K562 (cell line): ENCODE results near the gene NCKAP1. TPM values are rescaled to one million over a fixed set of nuclear protein-coding genes. Genes with fewer than 3 reads are reported as not detected.
A peak's percentile ranks its signal among the peaks of the same experiment; 100 is the strongest.

Experiments
- BHLHE40 ChIP-seq: IDR thresholded peaks from 2 replicates; pipeline ENCODE4 v1.6.1; 2011; ENCODE audit warnings: low read length, improper control_type of control experiment
- HSF4 ChIP-seq: fragments of 250-450 bp; sonication (Bioruptor Pico); IDR thresholded peaks from 2 replicates; pipeline ENCODE4 v2.1.2; 2022; ENCODE audit warnings: mild to moderate bottlenecking, moderate library complexity, borderline replicate concordance
- ZNF316 ChIP-seq: fragments of 450-650 bp; IDR thresholded peaks from 2 replicates; pipeline ENCODE4 v1.6.1; 2016
- polyA plus RNA-seq, 8 experiments: library from polyadenylated mRNA; depleted of rRNA in 4 of 8; stranded (reverse) in 5 of 8; unstranded in 3 of 8; fragments of >200 nt; fragmentation: Nextera tagmentation in 2 of 8; fragmentation: Illumina TruSeq in 1 of 8; extraction: Ambion mirVana in 2 of 8; extraction: Trizol in 1 of 8; gene quantifications; 2 replicates each; pipeline versions ENCODE4 v1.2.1 to v1.2.3, GENCODE V29; 2011 to 2014; ENCODE audit warnings: inconsistent platforms in 1 of 8, missing spikeins in 1 of 8
- total RNA-seq, 7 experiments: library from RNA; depleted of rRNA in 6 of 7; stranded (reverse); fragments of >200 nt in 6 of 7; fragmentation: Illumina TruSeq in 2 of 7; extraction: Trizol in 2 of 7; gene quantifications; 2 replicates each; pipeline versions ENCODE4 v1.2.1 to v1.2.3, GENCODE V29; 2011 to 2021; ENCODE audit warnings: low replicate concordance in 1 of 7
- TF ChIP-seq, protein P1 (sequence below): fragments of 450-650 bp; IDR thresholded peaks from 2 replicates; pipeline ENCODE4 v1.6.1; 2016; ENCODE audit warnings: mild to moderate bottlenecking, moderate library complexity

NCKAP1 gene
- total and polyA plus RNA-seq, 9 of the 15 experiments (the other 6 are each of a cell fraction or from before 2014, with no cell fraction given), result 34.0 to 153 (median 88.7) TPM

DNA sequence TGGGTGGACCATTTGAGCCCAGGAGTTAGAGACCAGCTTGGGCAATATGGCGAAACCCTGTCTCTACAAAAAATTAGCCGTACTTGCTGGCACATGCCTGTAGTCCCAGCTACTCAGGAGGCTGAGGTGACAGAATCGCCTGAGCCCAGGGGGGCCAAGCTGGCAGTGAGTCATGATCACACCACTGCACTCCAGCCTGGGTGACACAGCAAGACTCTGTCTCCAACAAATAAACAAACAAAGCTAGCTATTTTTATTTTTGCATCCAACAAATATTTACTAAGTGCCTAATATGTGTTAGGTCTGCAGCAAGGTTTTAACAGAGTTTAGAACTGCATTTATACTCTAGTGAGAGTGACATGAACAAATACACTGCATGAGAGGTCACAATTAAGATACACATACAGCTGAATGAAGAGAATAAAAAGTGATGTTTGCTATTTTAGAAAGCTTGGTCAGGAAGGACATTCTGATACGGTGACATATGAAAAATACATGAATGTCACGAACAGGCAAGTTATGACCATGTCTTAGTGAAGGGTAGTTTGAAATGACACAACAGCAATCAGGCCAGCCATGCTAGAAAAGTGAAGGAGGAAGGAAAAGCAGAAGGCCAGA, 88.6 kb downstream of the NCKAP1 start (continued):
- TF ChIP-seq, protein P1, sequence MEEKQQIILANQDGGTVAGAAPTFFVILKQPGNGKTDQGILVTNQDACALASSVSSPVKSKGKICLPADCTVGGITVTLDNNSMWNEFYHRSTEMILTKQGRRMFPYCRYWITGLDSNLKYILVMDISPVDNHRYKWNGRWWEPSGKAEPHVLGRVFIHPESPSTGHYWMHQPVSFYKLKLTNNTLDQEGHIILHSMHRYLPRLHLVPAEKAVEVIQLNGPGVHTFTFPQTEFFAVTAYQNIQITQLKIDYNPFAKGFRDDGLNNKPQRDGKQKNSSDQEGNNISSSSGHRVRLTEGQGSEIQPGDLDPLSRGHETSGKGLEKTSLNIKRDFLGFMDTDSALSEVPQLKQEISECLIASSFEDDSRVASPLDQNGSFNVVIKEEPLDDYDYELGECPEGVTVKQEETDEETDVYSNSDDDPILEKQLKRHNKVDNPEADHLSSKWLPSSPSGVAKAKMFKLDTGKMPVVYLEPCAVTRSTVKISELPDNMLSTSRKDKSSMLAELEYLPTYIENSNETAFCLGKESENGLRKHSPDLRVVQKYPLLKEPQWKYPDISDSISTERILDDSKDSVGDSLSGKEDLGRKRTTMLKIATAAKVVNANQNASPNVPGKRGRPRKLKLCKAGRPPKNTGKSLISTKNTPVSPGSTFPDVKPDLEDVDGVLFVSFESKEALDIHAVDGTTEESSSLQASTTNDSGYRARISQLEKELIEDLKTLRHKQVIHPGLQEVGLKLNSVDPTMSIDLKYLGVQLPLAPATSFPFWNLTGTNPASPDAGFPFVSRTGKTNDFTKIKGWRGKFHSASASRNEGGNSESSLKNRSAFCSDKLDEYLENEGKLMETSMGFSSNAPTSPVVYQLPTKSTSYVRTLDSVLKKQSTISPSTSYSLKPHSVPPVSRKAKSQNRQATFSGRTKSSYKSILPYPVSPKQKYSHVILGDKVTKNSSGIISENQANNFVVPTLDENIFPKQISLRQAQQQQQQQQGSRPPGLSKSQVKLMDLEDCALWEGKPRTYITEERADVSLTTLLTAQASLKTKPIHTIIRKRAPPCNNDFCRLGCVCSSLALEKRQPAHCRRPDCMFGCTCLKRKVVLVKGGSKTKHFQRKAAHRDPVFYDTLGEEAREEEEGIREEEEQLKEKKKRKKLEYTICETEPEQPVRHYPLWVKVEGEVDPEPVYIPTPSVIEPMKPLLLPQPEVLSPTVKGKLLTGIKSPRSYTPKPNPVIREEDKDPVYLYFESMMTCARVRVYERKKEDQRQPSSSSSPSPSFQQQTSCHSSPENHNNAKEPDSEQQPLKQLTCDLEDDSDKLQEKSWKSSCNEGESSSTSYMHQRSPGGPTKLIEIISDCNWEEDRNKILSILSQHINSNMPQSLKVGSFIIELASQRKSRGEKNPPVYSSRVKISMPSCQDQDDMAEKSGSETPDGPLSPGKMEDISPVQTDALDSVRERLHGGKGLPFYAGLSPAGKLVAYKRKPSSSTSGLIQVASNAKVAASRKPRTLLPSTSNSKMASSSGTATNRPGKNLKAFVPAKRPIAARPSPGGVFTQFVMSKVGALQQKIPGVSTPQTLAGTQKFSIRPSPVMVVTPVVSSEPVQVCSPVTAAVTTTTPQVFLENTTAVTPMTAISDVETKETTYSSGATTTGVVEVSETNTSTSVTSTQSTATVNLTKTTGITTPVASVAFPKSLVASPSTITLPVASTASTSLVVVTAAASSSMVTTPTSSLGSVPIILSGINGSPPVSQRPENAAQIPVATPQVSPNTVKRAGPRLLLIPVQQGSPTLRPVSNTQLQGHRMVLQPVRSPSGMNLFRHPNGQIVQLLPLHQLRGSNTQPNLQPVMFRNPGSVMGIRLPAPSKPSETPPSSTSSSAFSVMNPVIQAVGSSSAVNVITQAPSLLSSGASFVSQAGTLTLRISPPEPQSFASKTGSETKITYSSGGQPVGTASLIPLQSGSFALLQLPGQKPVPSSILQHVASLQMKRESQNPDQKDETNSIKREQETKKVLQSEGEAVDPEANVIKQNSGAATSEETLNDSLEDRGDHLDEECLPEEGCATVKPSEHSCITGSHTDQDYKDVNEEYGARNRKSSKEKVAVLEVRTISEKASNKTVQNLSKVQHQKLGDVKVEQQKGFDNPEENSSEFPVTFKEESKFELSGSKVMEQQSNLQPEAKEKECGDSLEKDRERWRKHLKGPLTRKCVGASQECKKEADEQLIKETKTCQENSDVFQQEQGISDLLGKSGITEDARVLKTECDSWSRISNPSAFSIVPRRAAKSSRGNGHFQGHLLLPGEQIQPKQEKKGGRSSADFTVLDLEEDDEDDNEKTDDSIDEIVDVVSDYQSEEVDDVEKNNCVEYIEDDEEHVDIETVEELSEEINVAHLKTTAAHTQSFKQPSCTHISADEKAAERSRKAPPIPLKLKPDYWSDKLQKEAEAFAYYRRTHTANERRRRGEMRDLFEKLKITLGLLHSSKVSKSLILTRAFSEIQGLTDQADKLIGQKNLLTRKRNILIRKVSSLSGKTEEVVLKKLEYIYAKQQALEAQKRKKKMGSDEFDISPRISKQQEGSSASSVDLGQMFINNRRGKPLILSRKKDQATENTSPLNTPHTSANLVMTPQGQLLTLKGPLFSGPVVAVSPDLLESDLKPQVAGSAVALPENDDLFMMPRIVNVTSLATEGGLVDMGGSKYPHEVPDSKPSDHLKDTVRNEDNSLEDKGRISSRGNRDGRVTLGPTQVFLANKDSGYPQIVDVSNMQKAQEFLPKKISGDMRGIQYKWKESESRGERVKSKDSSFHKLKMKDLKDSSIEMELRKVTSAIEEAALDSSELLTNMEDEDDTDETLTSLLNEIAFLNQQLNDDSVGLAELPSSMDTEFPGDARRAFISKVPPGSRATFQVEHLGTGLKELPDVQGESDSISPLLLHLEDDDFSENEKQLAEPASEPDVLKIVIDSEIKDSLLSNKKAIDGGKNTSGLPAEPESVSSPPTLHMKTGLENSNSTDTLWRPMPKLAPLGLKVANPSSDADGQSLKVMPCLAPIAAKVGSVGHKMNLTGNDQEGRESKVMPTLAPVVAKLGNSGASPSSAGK, result peak; percentile 60
- TF ChIP-seq ZNF316 (peak; percentile 88), BHLHE40 (peak; percentile 86), HSF4 (0 out of 2 replicates have a peak, but pooled peaks have one; percentile 28)
